GM18951 (cell line): ENCODE data around the gene FILIP1L.

Experiments used
- POLR2A ChIP-seq: IDR thresholded peaks from 4 replicates; pipeline ENCODE4 v1.6.1; 2011; ENCODE audit warnings: mild to moderate bottlenecking; ENCODE audit not compliant: insufficient read length, insufficient read depth; ENCODE audit errors: extremely low read depth
- in situ Hi-C: fragments of 300-500 bp; cut with MboI; formaldehyde crosslinking; loops from one replicate; pipeline ENCODE4 v1.12.0; 2022; ENCODE audit warnings: low sequenced_read_pairs, mixed read lengths, inconsistent platforms; ENCODE audit not compliant: unreplicated experiment

Gene FILIP1L

GRCh38 chr3:100114413-100115030, at the start of gene FILIP1L:
FILIP1L (minus strand) TSS chr3:100114501.
- no peak for TF ChIP-seq POLR2A
- in situ Hi-C loops = no loop called here

DNA sequence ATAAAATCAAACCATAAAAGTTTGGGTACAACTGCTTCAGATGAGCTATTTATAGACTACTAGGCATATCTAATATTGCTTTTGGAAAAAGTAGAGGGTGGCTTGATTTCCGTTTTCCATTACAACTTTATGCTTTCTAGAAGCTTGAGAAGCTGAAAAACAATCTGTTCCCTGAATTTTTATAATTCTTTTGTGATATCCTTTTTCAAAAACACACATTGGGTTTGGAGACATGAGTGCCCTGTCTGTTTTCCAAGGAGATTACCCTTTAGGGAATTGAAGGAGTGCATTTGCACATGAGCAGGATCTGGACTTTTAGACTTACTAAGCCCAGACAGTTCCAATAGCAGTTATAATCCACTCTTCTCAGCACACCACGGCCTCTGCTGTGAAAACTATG, 49.5 kb upstream of the FILIP1L start:
- TF ChIP-seq POLR2A = no peak
- in situ Hi-C loops = no loop called here

- TF ChIP-seq POLR2A = no peak
- in situ Hi-C loops = no loop called here
These were observed 46.2 kb upstream of the FILIP1L start for GRCh38 chr3:100160521-100160920.

- no peak for TF ChIP-seq POLR2A
- in situ Hi-C loops = no loop called here
These were observed 45.2 kb upstream of the FILIP1L start for GRCh38 chr3:100159331-100160153.

DNA sequence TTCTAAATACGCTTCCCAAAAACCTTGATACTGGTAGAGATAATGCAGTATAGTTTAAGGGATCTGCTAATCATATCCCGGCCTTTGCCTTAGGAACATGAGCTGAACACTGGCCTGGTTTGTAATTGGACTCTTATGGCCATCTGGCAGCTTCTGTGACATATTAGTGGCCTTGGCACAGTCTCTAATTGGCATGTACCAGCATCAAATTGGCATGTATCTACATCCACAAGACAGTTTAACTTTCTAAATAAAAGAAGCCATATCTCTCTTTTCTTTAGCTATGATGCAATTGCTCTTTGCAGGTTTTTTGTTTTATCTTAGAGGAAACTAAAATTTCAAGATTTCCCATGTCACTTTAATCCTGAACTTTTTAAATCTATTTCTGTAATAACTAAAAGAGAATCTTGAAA, 44.6 kb upstream of the FILIP1L start:
- no peak for TF ChIP-seq POLR2A
- in situ Hi-C loops = no loop called here

- in situ Hi-C loops = no loop called here
- TF ChIP-seq POLR2A = no peak
These were observed 43.4 kb upstream of the FILIP1L start for GRCh38 chr3:100157685-100158084.

GRCh38 chr3:100155590-100155989, 41.3 kb upstream of the FILIP1L start:
- no peak for TF ChIP-seq POLR2A
- in situ Hi-C loops = no loop called here

DNA sequence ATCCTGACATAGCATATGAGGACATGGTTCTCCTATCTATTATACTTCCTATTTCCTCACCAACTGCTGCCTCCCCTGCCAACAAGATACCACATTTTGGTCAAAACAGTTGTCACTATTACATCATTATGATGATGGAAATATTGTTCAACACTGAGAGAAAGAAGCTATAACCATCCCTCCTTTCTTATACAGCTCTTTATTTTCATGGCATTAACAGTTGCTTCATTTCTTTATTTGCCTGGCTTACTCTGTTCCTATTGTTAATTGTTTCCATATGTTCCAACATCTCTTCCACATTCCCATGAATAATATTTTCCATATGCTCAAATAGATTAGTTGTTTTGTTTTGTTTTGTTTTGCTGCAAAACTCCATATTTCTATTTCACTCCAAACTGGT, 40.8 kb upstream of the FILIP1L start:
- in situ Hi-C loops = no loop called here
- no peak for TF ChIP-seq POLR2A

GRCh38 chr3:100154171-100154570, 39.9 kb upstream of the FILIP1L start:
- TF ChIP-seq POLR2A = no peak
- in situ Hi-C loops = no loop called here

GRCh38 chr3:100151024-100151707, 36.9 kb upstream of the FILIP1L start:
- TF ChIP-seq POLR2A = no peak
- in situ Hi-C loops = no loop called here

- no peak for TF ChIP-seq POLR2A
- in situ Hi-C loops = no loop called here
These were observed 36.2 kb upstream of the FILIP1L start for GRCh38 chr3:100150473-100150872.

GRCh38 chr3:100149713-100150415, 35.6 kb upstream of the FILIP1L start:
- in situ Hi-C loops = no loop called here
- TF ChIP-seq POLR2A = no peak

DNA sequence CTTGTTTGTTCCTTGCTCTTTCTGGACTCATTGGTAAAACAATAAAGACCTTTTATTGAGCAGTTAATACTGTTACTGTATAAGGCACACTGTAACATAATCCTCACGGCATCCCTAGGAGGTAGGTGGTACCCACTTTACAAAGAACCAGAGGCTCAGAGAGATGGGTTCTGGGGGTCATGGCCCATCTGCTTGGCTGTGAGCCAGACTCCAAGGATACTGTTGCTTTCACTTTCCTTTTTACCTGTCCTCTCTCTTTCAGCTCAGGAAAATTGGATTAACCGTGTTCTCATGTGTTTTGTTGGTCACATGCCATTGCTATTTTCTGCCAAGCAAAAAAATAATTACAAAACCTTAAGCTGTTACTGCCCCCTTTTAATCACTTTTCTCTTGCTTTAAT, 34.8 kb upstream of the FILIP1L start:
- no peak for TF ChIP-seq POLR2A
- in situ Hi-C loops = no loop called here
